Measurements from ENCODE around the gene FOXP4. TPM values are rescaled to one million over a fixed set of nuclear protein-coding genes. Genes with fewer than 3 reads are reported as not detected.
A peak's percentile ranks its signal among the peaks of the same experiment; 100 is the strongest.

Gene FOXP4
- total and polyA plus RNA-seq, 2 of the 13 experiments (the other 11 are each of a cell fraction or from before 2014, with no cell fraction given) = 11.0 to 12.4 TPM

- no peak for TF ChIP-seq NR2C2 (CRISPR knock-in tag; IDR thresholded peaks at IDR 0.05; ENCODE audit: borderline replicate concordance)
- no peak for TF ChIP-seq MTF2 (CRISPR knock-in tag; IDR thresholded peaks at IDR 0.05; ENCODE audit: borderline replicate concordance)
- no peak for TF ChIP-seq ZNF558 (CRISPR knock-in tag; IDR thresholded peaks at IDR 0.05; ENCODE audit: borderline replicate concordance)
- 0 out of 2 replicates have a peak, but pooled peaks have one; percentile 19 for TF ChIP-seq RXRA (CRISPR knock-in tag; IDR thresholded peaks at IDR 0.05)
- TF ChIP-seq ZNF281 (CRISPR knock-in tag; IDR thresholded peaks at IDR 0.05; ENCODE audit: borderline replicate concordance) = peak; percentile 25; the same call in 1 of the 2 replicates
- peak; percentile 97 for TF ChIP-seq RAD21 (CRISPR knock-in tag; IDR thresholded peaks at IDR 0.05)
- TF ChIP-seq RXRB (CRISPR knock-in tag; IDR thresholded peaks at IDR 0.05; ENCODE audit: borderline replicate concordance) = 0 out of 2 replicates have a peak, but pooled peaks have one; percentile 27
- TF ChIP-seq ERF (CRISPR knock-in tag; IDR thresholded peaks at IDR 0.05) = peak; percentile 84
- TF ChIP-seq KLF16 (CRISPR knock-in tag; IDR thresholded peaks at IDR 0.05) = 0 out of 4 replicates have a peak, but pooled peaks of 1 of the 2 experiments have one; percentile 35
- no peak for TF ChIP-seq ZNF850 (CRISPR knock-in tag; conservative IDR thresholded peaks at IDR 0.05)
- peak; percentile 44; the same call in 1 of the 2 replicates for TF ChIP-seq SALL1 (CRISPR knock-in tag; IDR thresholded peaks at IDR 0.05)
- TF ChIP-seq FOXA3 (CRISPR knock-in tag; IDR thresholded peaks at IDR 0.05) = 0 out of 2 replicates have a peak, but pooled peaks have one; percentile 43
- TF ChIP-seq SALL2 (CRISPR knock-in tag; IDR thresholded peaks at IDR 0.05) = 0 out of 2 replicates have a peak, but pooled peaks have one; percentile 47
- no peak; the same call in 1 of the 2 replicates for TF ChIP-seq ZNF605 (CRISPR knock-in tag; IDR thresholded peaks at IDR 0.05)
Measured at GRCh38 chr6:41591859-41592502, 45.8 kb downstream of the FOXP4 start (continued).

Measured in HepG2 (cell line).